ENCODE measurements around the gene LRRFIP1.

LRRFIP1 gene

GRCh38 chr2:237738255-237738654, 110.9 kb downstream of the LRRFIP1 start:
- H3K4me3 ChIP-seq (replicated peaks in 1 of 2; ENCODE audit: low read depth in 2 of 2, low read length in 2 of 2) = no peak overlapping the region
- TF ChIP-seq CTCF (IDR thresholded peaks at IDR 0.05; ENCODE audit: low read depth, low read length) = no peak
- no peak for DNase-seq (ENCODE audit: low read depth in 2 of 2)

GRCh38 chr2:237739101-237739500, 111.7 kb downstream of the LRRFIP1 start:
- TF ChIP-seq CTCF (IDR thresholded peaks at IDR 0.05; ENCODE audit: low read depth, low read length) = no peak
- DNase-seq (ENCODE audit: low read depth in 2 of 2) = peak in 1 of 2 donors; percentile 48
- H3K4me3 ChIP-seq (replicated peaks in 1 of 2; ENCODE audit: low read depth in 2 of 2, low read length in 2 of 2) = no peak overlapping the region

GRCh38 chr2:237742191-237742590, 114.8 kb downstream of the LRRFIP1 start:
- no peak for TF ChIP-seq CTCF (IDR thresholded peaks at IDR 0.05; ENCODE audit: low read depth, low read length)
- no peak overlapping the region for H3K4me3 ChIP-seq (replicated peaks in 1 of 2; ENCODE audit: low read depth in 2 of 2, low read length in 2 of 2)
- DNase-seq (ENCODE audit: low read depth in 2 of 2) = no peak

GRCh38 chr2:237742614-237743013, 115.2 kb downstream of the LRRFIP1 start:
- DNase-seq (ENCODE audit: low read depth in 2 of 2) = no peak
- no peak for TF ChIP-seq CTCF (IDR thresholded peaks at IDR 0.05; ENCODE audit: low read depth, low read length)

GRCh38 chr2:237743024-237743423, 115.6 kb downstream of the LRRFIP1 start:
- no peak for TF ChIP-seq CTCF (IDR thresholded peaks at IDR 0.05; ENCODE audit: low read depth, low read length)
- no peak overlapping the region for H3K4me3 ChIP-seq (replicated peaks in 1 of 2; ENCODE audit: low read depth in 2 of 2, low read length in 2 of 2)
- DNase-seq (ENCODE audit: low read depth in 2 of 2) = no peak

More at GRCh38 chr2:237742614-237743013, 115.2 kb downstream of the LRRFIP1 start:
- H3K4me3 ChIP-seq (replicated peaks in 1 of 2; ENCODE audit: low read depth in 2 of 2, low read length in 2 of 2) = no peak overlapping the region

- peak in 1 of 2 donors; percentile 71 for DNase-seq (ENCODE audit: low read depth in 2 of 2)
- H3K4me3 ChIP-seq (replicated peaks in 1 of 2; ENCODE audit: low read depth in 2 of 2, low read length in 2 of 2) = no peak overlapping the region
- TF ChIP-seq CTCF (IDR thresholded peaks at IDR 0.05; ENCODE audit: low read depth, low read length) = no peak
Observed at GRCh38 chr2:237743561-237744269, 116.3 kb downstream of the LRRFIP1 start.

GRCh38 chr2:237744270-237744612, 116.9 kb downstream of the LRRFIP1 start:
- no peak overlapping the region for H3K4me3 ChIP-seq (replicated peaks in 1 of 2; ENCODE audit: low read depth in 2 of 2, low read length in 2 of 2)
- no peak for TF ChIP-seq CTCF (IDR thresholded peaks at IDR 0.05; ENCODE audit: low read depth, low read length)
- no peak for DNase-seq (ENCODE audit: low read depth in 2 of 2)

All from cardiac fibroblast (primary cell).